ENCODE results near the gene MAGI1. TPM values are rescaled to one million over a fixed set of nuclear protein-coding genes. Genes with fewer than 3 reads are reported as not detected.

The MAGI1 gene
- total RNA-seq, 1 donor from 2014 or later, result 45.8 TPM

DNA sequence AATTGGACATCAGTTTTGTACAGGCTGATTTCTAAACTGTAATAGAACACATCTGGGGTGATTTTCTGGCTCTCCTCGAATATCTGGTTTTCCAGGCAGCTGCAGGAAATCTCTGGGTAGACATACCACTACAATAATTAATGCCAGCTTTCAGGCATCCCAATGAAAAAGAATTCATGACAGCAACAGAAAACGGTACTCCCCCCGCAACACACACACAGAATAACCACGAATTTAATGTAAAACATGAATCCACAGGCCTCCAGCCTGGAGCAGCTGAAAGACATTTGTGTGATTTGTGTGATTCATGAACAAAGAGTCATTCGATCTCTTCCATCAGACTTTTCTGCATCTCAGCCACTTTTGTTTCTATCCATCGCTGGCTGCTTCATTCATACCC, 262.2 kb downstream of the MAGI1 start:
- DNase-seq, result no peak
- ATAC-seq, result no peak
- Histone ChIP-seq H3K27me3 (no peaks in the 10 kb centered on the region), H3K4me3 (no peak overlapping the region), H3K9me3 (no peaks in the 10 kb centered on the region), H3K36me3 (no peaks in the 10 kb centered on the region), H3K27ac (no peak overlapping the region), H3K4me1 (no peaks in the 10 kb centered on the region)
- intact Hi-C loops (cut with DNase I), result no loop called here
- TF ChIP-seq, protein P1, sequence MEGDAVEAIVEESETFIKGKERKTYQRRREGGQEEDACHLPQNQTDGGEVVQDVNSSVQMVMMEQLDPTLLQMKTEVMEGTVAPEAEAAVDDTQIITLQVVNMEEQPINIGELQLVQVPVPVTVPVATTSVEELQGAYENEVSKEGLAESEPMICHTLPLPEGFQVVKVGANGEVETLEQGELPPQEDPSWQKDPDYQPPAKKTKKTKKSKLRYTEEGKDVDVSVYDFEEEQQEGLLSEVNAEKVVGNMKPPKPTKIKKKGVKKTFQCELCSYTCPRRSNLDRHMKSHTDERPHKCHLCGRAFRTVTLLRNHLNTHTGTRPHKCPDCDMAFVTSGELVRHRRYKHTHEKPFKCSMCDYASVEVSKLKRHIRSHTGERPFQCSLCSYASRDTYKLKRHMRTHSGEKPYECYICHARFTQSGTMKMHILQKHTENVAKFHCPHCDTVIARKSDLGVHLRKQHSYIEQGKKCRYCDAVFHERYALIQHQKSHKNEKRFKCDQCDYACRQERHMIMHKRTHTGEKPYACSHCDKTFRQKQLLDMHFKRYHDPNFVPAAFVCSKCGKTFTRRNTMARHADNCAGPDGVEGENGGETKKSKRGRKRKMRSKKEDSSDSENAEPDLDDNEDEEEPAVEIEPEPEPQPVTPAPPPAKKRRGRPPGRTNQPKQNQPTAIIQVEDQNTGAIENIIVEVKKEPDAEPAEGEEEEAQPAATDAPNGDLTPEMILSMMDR (IDR thresholded peaks at IDR 0.05), result no peak

DNA sequence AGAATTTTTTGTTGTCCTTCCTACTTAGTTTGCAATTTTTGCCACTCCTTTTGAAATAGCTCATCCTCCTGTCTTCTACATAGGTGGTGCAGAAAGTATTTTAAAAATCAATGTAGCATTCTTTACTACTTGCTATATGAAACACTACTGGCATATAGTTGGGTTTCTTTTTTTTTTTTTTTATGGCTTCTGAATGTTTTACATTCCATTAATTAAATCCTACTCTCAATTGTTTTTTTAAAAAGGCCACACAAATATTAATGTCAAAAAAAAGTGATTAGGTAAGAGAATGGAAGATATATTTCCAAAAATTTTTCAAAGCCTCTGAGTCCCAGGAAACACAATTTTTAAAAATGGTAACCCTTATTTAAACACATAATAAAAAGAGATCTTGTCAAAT, 262.6 kb downstream of the MAGI1 start:
- DNase-seq (no peak), ATAC-seq (no peak)
- H3K36me3 ChIP-seq, result no peaks in the 10 kb centered on the region
- H3K4me3 ChIP-seq, result no peak overlapping the region
- intact Hi-C loops (cut with DNase I), result no loop called here
- no peaks in the 10 kb centered on the region for H3K9me3 ChIP-seq
- no peaks in the 10 kb centered on the region for H3K27me3 ChIP-seq
- no peak overlapping the region for H3K27ac ChIP-seq
- TF ChIP-seq, protein P1 (IDR thresholded peaks at IDR 0.05), result no peak
- H3K4me1 ChIP-seq, result no peaks in the 10 kb centered on the region

DNA sequence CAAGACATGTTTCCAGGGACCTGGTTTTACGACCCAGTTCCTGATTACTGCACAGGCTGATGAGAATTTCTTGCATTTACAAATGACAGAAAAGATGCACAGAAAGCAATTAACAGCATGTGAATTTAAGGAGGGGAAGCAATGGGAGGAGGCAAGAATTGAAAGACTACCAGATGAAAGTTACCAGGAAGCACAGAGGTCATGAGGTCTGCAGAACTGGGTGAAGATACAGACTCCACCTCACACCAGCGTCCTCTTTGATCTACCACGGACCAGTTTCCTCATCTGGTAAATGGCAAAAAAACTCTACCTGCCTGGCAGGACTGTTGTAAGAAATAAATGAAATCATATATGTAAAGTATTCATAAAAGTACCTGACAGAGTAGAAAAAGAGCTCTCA, 266.0 kb downstream of the MAGI1 start:
- TF ChIP-seq, protein P1 (IDR thresholded peaks at IDR 0.05), result no peak
- no peak for ATAC-seq
- Histone ChIP-seq H3K9me3 (no peaks in the 10 kb centered on the region), H3K27ac (no peak overlapping the region), H3K27me3 (no peaks in the 10 kb centered on the region), H3K4me3 (no peak overlapping the region), H3K36me3 (no peaks in the 10 kb centered on the region), H3K4me1 (no peaks in the 10 kb centered on the region)
- DNase-seq, result no peak
- intact Hi-C loops (cut with DNase I), result no loop called here

DNA sequence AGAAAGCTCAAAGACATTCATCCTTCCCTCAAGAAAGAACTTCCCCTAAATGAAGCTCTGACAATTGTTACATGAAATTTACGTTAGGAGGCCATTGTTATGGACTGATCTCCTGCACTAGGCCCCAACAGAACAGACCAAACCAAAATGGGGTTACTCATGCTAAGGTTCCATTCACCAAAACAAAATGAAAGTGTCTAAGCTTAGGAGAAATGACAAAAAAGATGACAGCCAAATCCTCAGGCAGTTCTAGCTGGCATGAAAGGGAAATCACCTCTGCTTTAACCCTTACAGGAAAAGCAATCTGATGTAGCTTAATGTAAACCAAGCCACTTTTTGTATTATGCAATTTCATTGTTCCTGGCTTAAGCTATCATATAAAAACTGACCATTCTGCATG, 271.2 kb downstream of the MAGI1 start:
- no peak for DNase-seq
- intact Hi-C loops (cut with DNase I), result no loop called here
- Histone ChIP-seq H3K36me3 (no peaks in the 10 kb centered on the region), H3K4me1 (no peaks in the 10 kb centered on the region), H3K4me3 (no peak overlapping the region), H3K27me3 (no peaks in the 10 kb centered on the region), H3K9me3 (no peaks in the 10 kb centered on the region), H3K27ac (no peak overlapping the region)
- TF ChIP-seq, protein P1 (IDR thresholded peaks at IDR 0.05), result no peak
- ATAC-seq, result no peak

DNA sequence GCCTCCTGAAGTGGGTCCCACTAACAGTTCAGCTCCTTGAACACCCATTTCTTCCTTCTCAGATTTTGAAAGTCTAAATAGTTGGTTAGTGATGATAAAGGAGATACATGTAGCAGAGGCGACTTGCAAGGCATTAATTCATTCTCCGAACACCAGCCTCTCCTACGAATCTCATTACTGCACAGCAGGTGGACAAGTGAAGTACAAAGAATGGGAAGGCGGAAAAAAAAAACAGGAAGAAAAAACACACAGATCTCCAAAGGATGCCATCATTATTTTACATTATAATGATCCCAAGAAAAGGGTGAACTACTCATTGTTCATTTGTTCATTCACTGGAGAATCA, 276.5 kb downstream of the MAGI1 start:
- no peak overlapping the region for H3K27ac ChIP-seq
- no peaks in the 10 kb centered on the region for H3K9me3 ChIP-seq
- no peaks in the 10 kb centered on the region for H3K4me1 ChIP-seq
- intact Hi-C loops (cut with DNase I), result no loop called here
- TF ChIP-seq, protein P1 (IDR thresholded peaks at IDR 0.05), result no peak
- no peaks in the 10 kb centered on the region for H3K36me3 ChIP-seq
- no peaks in the 10 kb centered on the region for H3K27me3 ChIP-seq
- no peak overlapping the region for H3K4me3 ChIP-seq
- no peak for ATAC-seq
- DNase-seq, result no peak

DNA sequence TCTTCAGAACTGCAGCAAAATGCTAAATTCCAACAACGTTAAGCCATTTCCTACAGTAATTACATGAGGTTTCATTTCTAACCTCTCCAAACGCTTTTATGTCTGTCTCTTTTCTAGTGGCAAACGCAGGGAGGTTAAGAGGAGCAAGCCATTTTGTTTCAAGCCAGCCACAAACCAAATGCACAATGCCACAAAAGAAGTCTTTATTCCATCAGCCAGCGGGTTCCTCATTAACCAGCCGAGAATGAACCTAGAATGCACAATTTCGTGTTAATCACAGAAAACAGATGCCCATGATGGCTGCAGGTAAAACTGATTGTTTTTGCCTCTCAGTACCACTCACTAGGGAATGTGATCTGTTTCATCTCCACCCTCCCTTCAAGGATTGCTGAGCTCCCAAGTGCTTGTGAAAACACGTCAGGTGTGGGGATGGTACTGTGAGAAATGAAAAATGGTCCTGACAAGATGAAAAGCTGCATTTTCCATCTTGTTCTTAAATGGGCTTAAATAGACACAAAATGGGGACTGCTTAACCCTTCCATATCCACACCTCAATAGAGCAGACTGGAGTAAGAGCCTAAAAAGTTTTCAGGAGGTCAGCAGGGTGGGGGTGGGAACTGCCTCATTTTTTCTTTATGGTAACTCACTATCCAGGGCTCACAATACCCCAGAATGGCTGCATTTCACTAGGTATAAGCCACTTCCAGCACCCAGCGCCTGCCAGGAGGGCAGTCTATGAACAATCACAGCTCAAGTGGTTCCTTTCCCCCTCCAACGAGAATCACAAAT, 277.1 kb downstream of the MAGI1 start:
- ATAC-seq, result no peak
- intact Hi-C loops (cut with DNase I), result no loop called here
- H3K36me3 ChIP-seq, result no peaks in the 10 kb centered on the region

More for the DNA sequence above, 277.1 kb downstream of the MAGI1 start:
- no peaks in the 10 kb centered on the region for H3K9me3 ChIP-seq
- H3K4me1 ChIP-seq, result no peaks in the 10 kb centered on the region
- H3K27ac ChIP-seq, result no peak overlapping the region
- no peak overlapping the region for H3K4me3 ChIP-seq
- no peak for DNase-seq
- TF ChIP-seq, protein P1 (IDR thresholded peaks at IDR 0.05), result no peak
- no peaks in the 10 kb centered on the region for H3K27me3 ChIP-seq
